NCI-H2171 treated with DMSO at 0.1 percent for 48 hours (cell line): ENCODE measurements around the gene CUL3.

Experiments
- DNase-seq: peaks from one replicate; lab custom pipeline; 2025; lab: John Stamatoyannopoulos, UW

Gene CUL3

DNA sequence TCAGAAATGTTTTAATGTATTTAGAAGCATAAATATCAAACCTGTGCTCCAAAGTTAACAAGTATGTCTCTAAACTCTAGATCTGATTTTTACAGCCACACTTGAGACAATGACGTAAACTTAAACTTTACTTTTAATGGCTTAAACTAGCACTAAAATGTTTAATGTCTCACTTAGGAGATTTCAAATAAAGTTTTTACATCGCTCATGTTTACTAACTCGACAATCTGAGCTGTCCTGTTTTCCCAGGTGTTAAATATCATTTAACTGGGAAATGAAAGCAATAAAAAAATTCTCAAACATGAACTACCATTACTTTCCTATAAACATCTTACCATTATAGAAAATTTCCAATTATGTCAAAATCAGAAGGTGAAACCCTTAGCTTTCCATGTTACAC, 113.0 kb downstream of the CUL3 start:
- no peak for DNase-seq

DNA sequence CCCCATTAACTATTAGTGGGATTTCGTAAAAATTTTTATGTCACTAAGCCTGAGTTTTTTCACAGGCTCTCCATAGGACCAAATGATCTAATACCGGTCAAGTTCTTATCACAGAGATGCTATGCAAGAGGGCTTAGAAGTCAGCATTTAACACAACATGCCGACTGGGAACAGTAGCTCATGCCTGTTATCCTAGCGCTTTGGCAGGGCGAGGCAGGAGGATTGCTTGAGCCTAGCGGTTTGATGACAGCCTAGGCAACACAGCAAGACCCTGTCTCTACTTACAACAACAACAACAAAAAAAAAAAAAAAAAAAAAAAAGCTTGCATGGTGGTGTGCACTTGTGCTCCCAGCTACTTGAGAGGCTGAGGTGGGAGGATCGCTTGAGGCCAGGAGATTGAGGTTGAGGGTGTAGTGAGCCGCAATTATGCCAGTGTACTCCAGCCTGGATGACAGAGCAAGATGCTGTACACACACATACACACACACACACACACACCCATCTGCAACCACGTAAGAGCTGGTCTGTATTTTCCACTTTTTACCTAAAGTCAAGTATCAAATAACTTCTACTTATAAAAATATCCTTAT, 115.7 kb downstream of the CUL3 start:
- DNase-seq: no peak

DNA sequence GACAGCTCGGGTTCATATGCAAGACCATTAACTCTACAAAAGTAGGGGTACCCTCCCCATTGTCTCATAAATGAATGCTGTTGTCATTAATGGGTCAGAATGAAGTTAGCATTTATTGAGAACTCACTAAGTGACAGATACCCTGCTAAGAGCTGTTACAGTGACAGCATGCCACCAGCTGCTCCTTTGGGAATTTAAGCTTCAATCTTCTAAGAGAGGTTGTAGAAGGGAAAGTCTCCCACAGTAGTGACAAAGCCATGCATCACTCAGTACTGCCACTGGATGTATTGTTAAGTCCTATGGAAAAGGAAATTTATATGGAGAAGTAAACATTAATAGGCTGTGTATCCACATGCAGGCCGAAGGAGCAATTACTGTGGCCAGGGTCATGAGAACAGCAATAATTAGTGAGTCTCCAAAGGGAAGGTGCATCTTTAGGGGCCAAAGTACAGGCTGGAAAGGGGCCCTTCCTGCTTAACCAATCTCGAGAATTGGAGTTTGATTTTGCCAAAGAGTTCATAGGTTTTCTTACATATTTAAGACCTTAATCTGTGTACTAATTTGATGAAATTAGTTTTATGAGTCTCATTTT, 118.8 kb downstream of the CUL3 start:
- no peak for DNase-seq

DNA sequence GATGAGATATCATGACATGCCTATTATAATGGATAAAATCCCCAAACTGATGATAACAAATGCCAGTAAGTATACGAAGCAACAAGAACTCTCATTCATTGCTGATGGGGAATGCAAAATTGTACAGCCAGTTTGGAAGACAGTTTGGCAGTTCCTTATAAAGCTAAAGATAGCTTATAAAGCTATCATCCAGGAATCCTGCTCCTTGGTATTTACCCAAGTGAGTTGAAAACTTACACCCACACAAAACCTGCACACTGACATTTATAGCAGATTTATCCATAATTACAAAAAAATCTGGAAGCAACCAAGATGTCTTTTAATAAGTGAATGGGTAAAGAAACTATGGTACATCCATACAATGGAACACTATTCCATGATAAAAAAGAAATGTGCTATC, 123.8 kb downstream of the CUL3 start:
- no peak for DNase-seq

DNA sequence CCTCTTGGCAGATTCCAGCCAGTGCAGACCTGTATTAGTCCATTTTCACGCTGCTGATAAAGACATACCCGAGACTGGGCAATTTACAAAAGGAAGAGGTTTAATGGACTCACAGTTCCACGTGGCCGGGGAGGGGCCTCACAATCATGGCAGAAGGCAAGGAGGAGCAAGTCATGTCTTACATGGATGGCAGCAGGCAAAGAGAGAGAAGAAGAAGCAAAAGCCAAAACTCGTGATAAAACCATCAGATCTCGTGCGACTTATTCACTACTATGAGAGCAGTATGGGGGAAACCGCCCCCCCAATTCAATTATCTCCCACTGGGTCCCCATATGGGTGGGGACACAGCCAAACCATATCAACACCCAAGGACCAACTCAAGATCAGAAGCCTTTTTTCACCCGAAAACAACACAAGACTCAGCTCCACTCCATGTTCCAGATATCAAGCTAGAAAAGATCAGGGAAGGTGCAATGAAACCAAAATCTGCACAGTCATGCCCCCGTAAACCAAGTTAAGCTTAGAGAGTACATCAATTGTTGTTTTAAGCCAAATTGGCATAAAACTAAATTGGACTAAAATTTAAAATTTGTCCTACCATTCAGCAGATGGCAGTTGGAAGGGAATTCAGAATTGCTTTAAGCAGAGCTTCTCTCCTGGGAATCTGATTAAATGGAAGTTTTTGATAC, 127.6 kb downstream of the CUL3 start:
- DNase-seq: no peak

DNA sequence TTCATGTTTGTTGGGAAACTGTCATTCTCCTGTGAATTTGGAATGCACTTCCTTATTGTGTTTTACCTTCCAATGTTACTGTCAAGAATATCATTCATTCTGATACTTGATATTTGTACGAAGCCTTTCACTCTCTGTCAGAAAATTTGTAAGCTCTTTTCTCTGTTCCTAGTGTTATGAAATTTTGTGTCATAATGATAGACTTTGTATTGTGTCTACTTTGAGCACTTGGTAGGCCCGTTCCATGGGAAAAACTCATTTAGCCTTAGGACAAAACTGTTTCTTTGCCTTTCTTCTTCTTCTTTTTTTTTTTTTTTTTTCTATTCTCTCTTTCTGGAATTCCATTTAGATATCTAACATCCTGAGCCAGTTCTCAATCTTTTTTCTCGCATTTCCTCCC, 131.3 kb downstream of the CUL3 start:
- no peak for DNase-seq

DNA sequence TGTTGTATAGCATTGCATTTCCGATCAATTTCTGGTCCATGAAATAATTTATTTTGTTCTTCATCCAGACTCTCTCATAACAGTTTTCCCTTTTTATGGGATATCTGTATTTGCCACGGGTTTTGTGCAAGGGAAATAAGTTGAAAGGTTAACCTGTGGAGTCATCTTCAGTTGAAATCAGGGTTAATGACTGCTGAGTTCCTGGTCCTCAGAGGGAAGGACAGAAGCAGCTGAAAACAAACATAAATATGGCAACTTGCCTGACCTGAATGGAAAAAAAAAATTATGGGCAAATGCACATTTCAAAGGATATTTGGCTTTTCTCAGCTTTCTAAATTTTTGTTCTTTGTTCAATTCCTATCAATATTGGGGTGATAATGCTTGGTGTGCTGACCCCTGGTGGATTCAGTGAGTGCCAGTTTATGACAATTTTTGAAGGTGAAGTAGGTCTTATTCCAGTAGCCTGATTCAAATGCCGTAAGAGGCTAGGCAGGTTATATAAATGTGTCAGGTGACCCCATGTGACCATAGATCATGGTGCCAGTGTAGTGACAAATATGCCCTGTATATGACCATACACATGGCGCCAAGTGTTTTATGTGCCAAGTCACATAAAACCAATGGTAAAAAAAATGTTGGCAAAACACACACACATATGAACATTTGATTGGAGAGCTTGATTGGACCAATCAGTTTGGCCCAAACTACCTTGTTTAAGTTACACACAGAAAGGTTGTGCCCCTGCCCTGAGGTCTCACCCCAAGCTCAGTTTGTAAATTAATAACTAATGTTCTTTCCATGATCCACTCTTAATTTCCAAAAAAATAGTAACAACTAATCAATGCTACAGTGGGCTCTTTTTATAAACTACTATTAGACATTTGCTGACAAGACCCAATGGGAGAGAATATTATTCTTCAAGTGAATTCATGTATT, 135.7 kb downstream of the CUL3 start:
- no peak for DNase-seq

DNA sequence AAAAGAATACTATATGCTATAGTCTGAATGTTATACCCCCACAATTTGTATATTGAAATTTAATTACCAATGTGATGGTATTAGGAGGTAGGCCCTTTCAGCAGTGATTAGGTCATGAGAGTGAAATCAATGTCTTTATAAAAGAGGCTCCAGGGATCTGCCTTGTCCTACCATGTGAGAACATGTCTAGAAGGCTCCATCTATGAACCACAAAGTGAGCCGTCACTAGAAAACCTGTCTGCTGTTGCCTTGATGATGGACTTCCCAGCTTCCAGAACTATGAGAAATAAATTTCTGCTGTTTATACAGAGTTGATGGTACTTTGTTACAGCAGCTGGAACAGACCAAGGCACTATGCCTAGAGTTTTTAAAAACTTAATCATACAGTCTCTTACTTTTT, 136.9 kb downstream of the CUL3 start:
- DNase-seq: no peak

DNA sequence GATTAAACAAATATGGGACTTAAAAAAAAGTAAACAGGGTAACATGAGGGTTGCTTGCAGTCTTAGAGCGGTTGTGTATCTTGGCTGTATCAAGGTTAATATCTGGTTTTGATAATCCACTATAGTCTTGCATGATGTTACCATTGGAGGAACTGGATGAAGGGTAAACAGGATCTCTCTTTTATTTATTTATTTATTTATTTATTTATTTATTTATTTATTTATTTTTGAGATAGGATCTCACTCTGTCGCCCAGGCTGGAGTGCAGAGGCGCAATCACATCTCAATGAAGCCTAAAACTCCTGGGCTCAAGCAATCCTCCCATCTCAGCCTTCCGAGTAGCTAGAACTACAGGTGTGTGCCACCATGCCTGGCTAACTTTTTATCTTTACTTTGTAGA, 140.4 kb downstream of the CUL3 start:
- no peak for DNase-seq

DNA sequence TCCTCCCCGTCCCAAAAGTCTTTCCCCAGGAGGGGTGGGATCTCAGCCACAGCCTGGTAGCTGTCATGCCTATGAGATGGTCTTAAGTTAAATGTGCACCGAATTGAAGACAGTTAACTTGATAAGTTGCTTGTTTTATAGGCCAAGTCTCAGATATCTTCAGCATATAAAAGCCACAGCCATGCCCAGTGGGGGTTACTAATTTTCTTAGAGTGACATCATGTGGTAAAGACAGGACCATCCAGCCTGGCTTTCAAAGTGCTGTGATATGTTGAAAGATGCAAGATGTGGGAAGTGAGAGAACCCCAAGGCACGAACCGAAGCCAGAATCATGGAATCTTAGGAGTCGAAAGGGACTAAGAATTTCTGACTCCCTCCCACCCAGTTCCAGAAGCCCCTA, 141.1 kb downstream of the CUL3 start:
- DNase-seq: no peak

DNA sequence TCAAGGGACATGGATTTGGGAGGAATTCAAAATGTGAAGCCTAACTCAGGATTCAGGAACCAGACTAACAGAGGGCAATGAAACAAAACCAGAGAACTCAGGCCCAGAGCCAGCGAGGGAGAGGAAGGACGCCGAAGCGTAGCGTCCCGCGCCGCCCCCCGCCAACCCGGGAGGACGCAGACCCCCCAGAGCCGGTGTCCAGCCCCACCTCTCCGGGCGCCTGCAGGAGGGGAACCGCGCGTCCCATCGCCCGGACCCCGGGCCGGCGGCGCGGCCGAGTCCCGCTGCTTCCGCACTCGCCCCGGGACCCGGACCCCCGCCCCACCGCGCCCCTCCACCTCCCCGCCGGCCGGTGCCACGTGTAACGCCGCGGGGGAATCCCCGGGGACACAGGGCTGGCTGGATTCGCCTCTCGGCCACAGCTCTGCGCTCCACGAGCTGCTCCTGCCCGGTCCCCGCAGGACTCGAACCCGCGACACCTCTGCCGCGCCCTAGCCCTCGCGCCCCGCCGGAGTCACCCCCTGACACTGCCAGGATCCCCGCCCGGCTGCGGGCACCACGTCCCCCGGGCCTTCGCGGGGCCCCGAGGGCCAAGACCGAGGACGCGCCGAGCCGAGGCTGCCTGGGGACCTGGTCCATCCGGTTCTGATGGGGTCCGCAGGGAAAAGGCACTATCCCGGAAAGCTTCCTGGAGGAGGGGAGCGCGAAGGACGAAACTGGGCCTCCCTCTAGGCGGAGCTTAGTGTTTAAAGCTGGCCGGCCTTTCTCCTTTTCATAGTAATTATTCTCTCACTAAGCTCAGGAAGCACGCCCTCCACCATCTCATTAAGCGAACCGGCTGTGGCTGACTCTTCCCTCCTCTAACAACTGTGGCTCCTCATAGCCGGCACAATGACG, 142.8 kb downstream of the CUL3 start:
- DNase-seq: no peak

DNA sequence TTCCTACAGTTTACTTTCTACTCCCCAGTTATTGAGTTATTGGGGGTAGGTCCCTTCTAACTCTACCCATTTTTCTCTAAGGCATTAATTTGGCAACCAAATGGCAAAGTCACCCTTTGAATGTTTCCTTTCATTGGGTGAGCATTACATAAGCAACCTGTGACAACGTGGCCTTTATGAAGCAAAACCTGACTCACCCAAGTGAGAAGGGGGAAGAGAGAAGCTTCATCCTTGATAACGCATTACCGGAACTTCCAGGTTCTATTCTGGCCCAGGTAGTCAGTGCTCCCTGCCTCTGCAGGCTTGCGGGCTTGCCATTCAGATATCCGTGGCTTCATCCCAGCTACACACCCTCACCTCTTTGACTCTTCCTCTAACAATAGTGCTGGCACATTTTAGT, 144.2 kb downstream of the CUL3 start:
- DNase-seq: no peak

DNA sequence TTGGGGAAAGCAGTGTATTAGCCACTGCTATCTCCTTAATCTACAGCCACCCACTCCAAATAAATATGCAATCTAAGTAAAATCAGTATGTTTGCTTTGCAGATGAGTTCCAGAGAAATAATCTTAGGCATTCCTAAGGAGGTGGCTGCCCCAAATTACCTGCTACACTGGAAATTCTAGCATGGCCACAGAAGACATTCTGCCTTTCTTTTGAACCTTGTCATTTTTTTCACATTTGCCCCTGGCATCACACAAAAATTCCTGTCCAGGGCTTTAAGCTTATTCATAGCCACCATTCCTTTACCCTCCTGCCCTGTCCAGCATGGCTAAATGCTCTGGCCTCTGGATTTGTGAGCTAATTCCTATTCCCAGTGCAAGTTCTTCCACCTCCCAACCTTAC, 146.4 kb downstream of the CUL3 start:
- DNase-seq: no peak

DNA sequence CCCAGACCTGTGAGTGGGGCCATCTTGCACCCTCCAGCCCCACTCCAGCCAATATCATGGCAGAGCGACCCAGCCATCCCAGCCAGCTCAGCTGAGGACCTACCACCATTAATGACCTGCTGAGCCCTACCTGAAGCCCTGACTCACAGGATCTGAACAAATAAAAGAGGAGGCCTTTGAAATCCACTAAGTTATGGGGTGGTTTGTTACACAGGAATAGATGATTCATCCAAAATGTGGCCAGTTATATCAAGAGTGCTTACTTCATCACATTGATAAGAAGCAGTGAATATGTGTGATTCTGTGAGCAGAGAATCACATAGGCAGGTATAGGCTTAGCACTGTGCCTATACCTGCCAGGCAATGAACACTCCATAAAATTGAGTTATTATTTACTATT, 148.5 kb downstream of the CUL3 start:
- no peak for DNase-seq

DNA sequence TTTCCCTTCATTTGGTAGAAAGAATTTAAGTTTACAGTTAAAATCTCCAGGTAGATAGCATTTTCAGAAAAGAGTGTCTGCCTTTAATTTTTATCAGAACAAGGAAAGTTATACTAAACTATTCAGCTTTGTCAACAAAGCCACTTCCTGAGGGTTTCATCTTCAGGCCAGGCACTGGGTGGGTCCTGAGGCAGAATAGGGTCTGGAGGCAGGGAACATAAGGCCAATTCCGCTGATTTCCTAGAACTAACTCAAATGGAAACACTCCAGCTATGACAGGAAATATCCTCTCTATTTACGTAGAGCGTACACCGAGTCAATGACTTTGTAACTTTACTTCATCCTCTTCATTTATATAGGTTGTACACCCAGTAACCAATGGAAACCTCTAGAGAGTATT, 150.5 kb downstream of the CUL3 start:
- DNase-seq: no peak

DNA sequence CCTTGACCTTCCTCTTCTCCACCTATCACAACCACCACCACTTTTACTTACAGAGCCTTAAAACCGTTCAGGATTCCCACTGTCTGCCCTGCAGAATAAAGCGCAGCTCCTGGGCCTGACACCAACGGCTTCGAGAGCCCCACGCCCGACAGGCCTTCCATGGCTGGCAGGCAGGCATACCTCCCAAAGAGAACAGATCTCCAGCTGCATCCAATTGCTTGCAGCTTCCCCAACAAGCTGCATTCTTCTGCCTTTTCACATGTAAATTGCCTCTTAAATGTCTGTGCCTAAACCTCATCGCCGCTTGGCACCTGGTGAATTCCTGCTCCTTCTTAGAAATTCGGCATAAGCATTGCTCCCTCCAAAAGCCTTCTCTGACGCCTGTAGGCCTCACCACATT, 151.7 kb downstream of the CUL3 start:
- no peak for DNase-seq

DNA sequence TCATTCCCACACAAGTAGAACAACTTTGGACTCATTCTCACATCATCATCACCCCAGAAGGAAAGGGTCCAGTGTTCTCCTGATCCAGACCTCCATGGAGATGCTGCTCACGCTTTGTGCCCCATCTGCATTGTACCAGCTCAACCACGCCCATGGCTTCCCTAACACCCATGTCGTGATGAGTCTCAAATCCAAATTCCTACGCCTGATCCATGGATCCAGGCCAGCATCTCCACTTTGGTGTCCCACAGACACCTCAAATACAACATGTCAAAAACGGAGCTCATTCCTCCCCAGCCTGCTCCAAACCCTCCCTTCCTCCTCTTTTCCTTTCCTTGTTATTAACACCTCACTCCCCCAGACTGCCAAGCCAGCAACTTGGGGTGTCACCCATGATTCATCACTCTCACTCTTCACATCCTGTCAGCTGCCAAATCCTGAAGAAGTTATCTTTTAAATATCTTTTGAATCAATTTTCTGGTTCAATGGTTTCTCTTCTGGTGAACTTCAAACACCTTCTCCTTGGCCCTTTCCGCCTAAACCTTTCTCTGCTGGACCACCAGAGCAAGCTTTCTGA, 153.1 kb downstream of the CUL3 start:
- no peak for DNase-seq

DNA sequence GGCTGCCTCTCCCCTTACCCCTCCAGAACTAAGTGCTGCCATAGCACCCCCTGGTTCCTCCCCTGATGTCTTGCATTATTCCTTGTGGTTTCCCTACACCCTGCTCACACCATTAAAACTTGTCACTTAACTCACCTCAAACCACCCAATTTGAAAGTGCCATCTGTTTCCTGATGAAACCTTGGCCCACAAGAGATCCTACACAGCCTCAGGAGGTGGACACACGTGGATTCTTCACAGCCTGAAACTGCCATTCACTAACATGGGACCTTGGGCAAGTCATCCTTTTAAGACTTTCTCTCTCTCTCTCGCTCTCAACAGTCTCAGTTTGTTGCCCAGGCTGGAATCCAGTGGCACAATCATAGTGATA, 155.7 kb downstream of the CUL3 start:
- no peak for DNase-seq

DNA sequence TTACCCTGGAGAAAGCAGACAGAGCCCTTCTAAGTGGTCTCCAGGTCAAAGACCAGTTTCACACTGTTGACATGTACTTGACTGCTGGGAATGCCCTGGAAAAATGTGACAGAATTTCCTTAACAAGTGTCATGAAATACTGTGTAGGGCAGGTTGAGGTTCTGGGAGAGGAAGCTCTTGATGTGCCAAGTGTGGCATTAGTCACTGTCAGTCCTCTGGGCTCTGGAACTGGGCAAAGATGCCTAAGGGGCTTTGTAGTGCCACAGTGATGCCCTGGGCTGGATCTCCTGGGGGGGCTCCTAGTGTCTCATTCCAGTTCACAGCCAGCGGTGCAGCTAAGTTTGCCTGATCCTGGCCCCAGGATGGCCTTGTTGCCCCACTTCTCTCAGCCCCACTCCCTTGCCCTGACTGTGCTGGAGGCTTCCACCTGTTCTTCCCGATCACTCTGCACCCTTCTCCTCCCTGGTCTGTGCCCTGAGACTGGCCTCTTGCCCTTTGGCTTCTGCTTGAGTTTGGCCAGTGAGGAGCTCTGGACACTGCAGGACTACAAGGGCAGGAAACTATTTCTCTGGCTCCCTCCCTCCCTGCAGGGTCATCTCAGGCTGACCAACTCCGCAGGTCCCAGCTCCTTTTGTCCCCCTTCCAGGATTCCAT, 156.2 kb downstream of the CUL3 start:
- no peak for DNase-seq

DNA sequence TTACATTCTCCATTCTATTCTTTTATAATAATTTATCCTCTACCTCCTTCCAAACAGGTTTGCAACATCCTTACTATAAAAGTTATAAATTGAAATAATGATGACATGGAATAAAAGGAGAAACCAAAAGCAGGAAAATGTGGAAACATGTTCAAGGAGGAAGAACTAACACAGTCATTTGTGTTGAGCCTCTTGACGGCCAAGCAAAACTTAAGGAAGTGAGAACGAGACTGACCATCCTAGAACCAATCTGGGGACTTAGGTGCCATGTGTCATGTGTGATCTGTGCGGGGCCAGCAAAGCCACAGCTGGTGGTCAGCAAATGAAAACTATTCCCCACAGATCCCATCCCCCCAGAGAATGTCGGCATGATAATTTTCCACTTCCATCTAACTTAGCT, 157.7 kb downstream of the CUL3 start:
- DNase-seq: no peak

DNA sequence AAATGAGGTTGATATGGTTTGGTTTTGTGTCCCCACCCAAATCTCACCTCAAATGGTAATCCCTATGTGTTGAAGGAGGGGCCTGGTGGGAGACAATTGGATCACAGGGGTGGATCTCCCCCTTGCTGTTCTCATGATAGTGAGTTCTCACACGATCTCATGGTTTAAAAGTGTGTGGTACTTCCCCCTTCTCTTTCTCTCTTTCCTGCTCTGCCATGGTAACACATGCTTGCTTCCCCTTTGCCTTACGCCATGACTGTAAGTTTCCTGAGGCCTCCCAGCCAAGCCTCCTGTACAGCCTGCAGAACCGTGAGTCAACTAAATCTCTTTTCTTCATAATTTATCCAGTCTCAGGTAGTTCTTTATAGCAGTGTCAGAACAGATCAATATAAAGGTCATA, 158.5 kb downstream of the CUL3 start:
- no peak for DNase-seq
